ENCODE measurements around the gene HMG20B. TPM values are rescaled to one million over a fixed set of nuclear protein-coding genes. Genes with fewer than 3 reads are reported as not detected.

HMG20B gene
- total and polyA plus RNA-seq, 2 experiments from 2014 or later: 62.6 to 82.3 TPM

GRCh38 chr19:3589949-3590348 is 17.2 kb downstream of the HMG20B start:
- H3K36me3 ChIP-seq (replicated peaks; ENCODE audit: insufficient read depth, low read depth): no peaks in the 10 kb centered on the region
- no peak overlapping the region for H3K4me2 ChIP-seq
- H3K4me1 ChIP-seq (ENCODE audit: insufficient read depth): no peaks in the 10 kb centered on the region
- no peak for DNase-seq (ENCODE audit: low spot score)
- H3K79me2 ChIP-seq: no peaks in the 10 kb centered on the region
- WGBS (ENCODE audit: low lambda C conversion rate, missing lambda C conversion rate): 95% methylated on average over 18 of the region's 22 CpGs
- no peaks in the 10 kb centered on the region for H3K9me2 ChIP-seq (replicated peaks; ENCODE audit: insufficient read depth)
- no peak overlapping the region for H3K4me3 ChIP-seq
- H2AFZ ChIP-seq: no peak overlapping the region
- TF ChIP-seq CTCF (IDR thresholded peaks at IDR 0.05; ENCODE audit: poor library complexity) (no peak), EZH2phosphoT487 (IDR thresholded peaks at IDR 0.05; ENCODE audit: low read depth, severe bottlenecking, unreplicated experiment) (no peak), EZH2 (IDR thresholded peaks at IDR 0.05; ENCODE audit: borderline replicate concordance) (no peak)
- no peak overlapping the region for H3K27ac ChIP-seq
- H4K20me1 ChIP-seq (ENCODE audit: insufficient read depth, poor library complexity, severe bottlenecking): no peaks in the 10 kb centered on the region
- H3K27me3 ChIP-seq: peaks cover 25% of the 10 kb centered on the region
- H3K9me3 ChIP-seq (ENCODE audit: low read depth): no peaks in the 10 kb centered on the region

GRCh38 chr19:3590991-3591659 is 18.4 kb downstream of the HMG20B start:
- WGBS (ENCODE audit: low lambda C conversion rate, missing lambda C conversion rate): 92% methylated on average over 8 of the region's 8 CpGs
- H3K79me2 ChIP-seq: no peaks in the 10 kb centered on the region
- DNase-seq (ENCODE audit: low spot score): no peak
- H3K27ac ChIP-seq: no peak overlapping the region
- no peak overlapping the region for H3K4me2 ChIP-seq
- H3K36me3 ChIP-seq (replicated peaks; ENCODE audit: insufficient read depth, low read depth): no peaks in the 10 kb centered on the region
- H3K4me3 ChIP-seq: no peak overlapping the region
- H4K20me1 ChIP-seq (ENCODE audit: insufficient read depth, poor library complexity, severe bottlenecking): no peaks in the 10 kb centered on the region
- H2AFZ ChIP-seq: no peak overlapping the region
- peaks cover 16% of the 10 kb centered on the region for H3K27me3 ChIP-seq
- TF ChIP-seq EZH2phosphoT487 (IDR thresholded peaks at IDR 0.05; ENCODE audit: low read depth, severe bottlenecking, unreplicated experiment) (no peak), CTCF (IDR thresholded peaks at IDR 0.05; ENCODE audit: poor library complexity) (no peak), EZH2 (IDR thresholded peaks at IDR 0.05; ENCODE audit: borderline replicate concordance) (no peak)
- no peaks in the 10 kb centered on the region for H3K4me1 ChIP-seq (ENCODE audit: insufficient read depth)
- H3K9me2 ChIP-seq (replicated peaks; ENCODE audit: insufficient read depth): no peaks in the 10 kb centered on the region
- no peaks in the 10 kb centered on the region for H3K9me3 ChIP-seq (ENCODE audit: low read depth)

- Histone ChIP-seq H3K79me2 (no peaks in the 10 kb centered on the region), H2AFZ (no peak overlapping the region), H3K9me3 (ENCODE audit: low read depth) (no peaks in the 10 kb centered on the region), H3K4me2 (no peak overlapping the region), H4K20me1 (ENCODE audit: insufficient read depth, poor library complexity, severe bottlenecking) (no peaks in the 10 kb centered on the region), H3K36me3 (replicated peaks; ENCODE audit: insufficient read depth, low read depth) (no peaks in the 10 kb centered on the region), H3K4me3 (no peak overlapping the region), H3K27ac (no peak overlapping the region), H3K9me2 (replicated peaks; ENCODE audit: insufficient read depth) (no peaks in the 10 kb centered on the region), H3K27me3 (peaks cover 6% of the 10 kb centered on the region), H3K4me1 (ENCODE audit: insufficient read depth) (no peaks in the 10 kb centered on the region)
- no peak for TF ChIP-seq EZH2 (IDR thresholded peaks at IDR 0.05; ENCODE audit: borderline replicate concordance)
- no peak for TF ChIP-seq CTCF (IDR thresholded peaks at IDR 0.05; ENCODE audit: poor library complexity)
- no peak for TF ChIP-seq EZH2phosphoT487 (IDR thresholded peaks at IDR 0.05; ENCODE audit: low read depth, severe bottlenecking, unreplicated experiment)
- no peak for DNase-seq (ENCODE audit: low spot score)
- 87% methylated on average over 9 of the region's 9 CpGs for WGBS (ENCODE audit: low lambda C conversion rate, missing lambda C conversion rate)
Measured at GRCh38 chr19:3591876-3592613, 19.3 kb downstream of the HMG20B start.
